ENCODE measurements around the gene HNRNPUL2.
"Not testable (repeated sequence)": the region's sequence is repeated elsewhere in the genome, so short reads cannot be mapped to it uniquely, and the experiment has no call there.

Gene HNRNPUL2

GRCh38 chr11:62747475-62748160, 20.4 kb upstream of the HNRNPUL2 start:
- TF ChIP-seq CTCF (IDR thresholded peaks at IDR 0.05; ENCODE audit: insufficient read depth, low read depth, low read length, missing control alignments) = no peak
- DNase-seq (ENCODE audit: low read depth) = no peak
- no peak overlapping the region for H3K4me3 ChIP-seq (ENCODE audit: low read length)

GRCh38 chr11:62737196-62737595, 9.9 kb upstream of the HNRNPUL2 start:
- H3K4me3 ChIP-seq (ENCODE audit: low read length) = no peak overlapping the region
- no peak for TF ChIP-seq CTCF (IDR thresholded peaks at IDR 0.05; ENCODE audit: insufficient read depth, low read depth, low read length, missing control alignments)
- DNase-seq (ENCODE audit: low read depth) = no peak

- no peak overlapping the region for H3K4me3 ChIP-seq (ENCODE audit: low read length)
- no peak for TF ChIP-seq CTCF (IDR thresholded peaks at IDR 0.05; ENCODE audit: insufficient read depth, low read depth, low read length, missing control alignments)
- peak; percentile 59 for DNase-seq (ENCODE audit: low read depth)
These were observed 5.6 kb upstream of the HNRNPUL2 start for GRCh38 chr11:62732830-62733229.

- not testable (repeated sequence) for DNase-seq (ENCODE audit: low read depth)
- peak overlapping the region; percentile 94 for H3K4me3 ChIP-seq (ENCODE audit: low read length)
These were observed 2.8 kb upstream of the HNRNPUL2 start for GRCh38 chr11:62730076-62730475.

- TF ChIP-seq CTCF (IDR thresholded peaks at IDR 0.05; ENCODE audit: insufficient read depth, low read depth, low read length, missing control alignments) = no peak
- H3K4me3 ChIP-seq (ENCODE audit: low read length) = peak within 1 kb of the TSS; percentile 94
- DNase-seq (ENCODE audit: low read depth) = peak; percentile 91
These were observed 1.1 kb upstream of the HNRNPUL2 start, which contains the start of gene TTC9C for GRCh38 chr11:62728171-62728988. TTC9C (plus strand) TSS chr11:62728486; CDS start chr11:62728849, 363 bp downstream.

- H3K4me3 ChIP-seq (ENCODE audit: low read length) = peak overlapping the region; percentile 94
- no peak for TF ChIP-seq CTCF (IDR thresholded peaks at IDR 0.05; ENCODE audit: insufficient read depth, low read depth, low read length, missing control alignments)
- peak; percentile 98 for DNase-seq (ENCODE audit: low read depth)
These were observed 564 bp upstream of the HNRNPUL2 start for GRCh38 chr11:62727872-62728170.

GRCh38 chr11:62726915-62727164, 417 bp downstream of the HNRNPUL2 start:
- TF ChIP-seq CTCF (IDR thresholded peaks at IDR 0.05; ENCODE audit: insufficient read depth, low read depth, low read length, missing control alignments) = no peak
- H3K4me3 ChIP-seq (ENCODE audit: low read length) = peak overlapping the region; percentile 94
- DNase-seq (ENCODE audit: low read depth) = no peak
